GM19324 (cell line): ENCODE measurements around the gene CBR1.
"Not testable (repeated sequence)": the region's sequence is repeated elsewhere in the genome, so short reads cannot be mapped to it uniquely, and the experiment has no call there.

Experiments
- ATAC-seq: cut with Tn5 transposase; IDR thresholded peaks from one replicate; pipeline ENCODE4 v1.9.1; 2021; ENCODE audit warnings: mild to moderate bottlenecking, moderate library complexity; ENCODE audit not compliant: unreplicated experiment, low FRiP score

CBR1 gene

DNA sequence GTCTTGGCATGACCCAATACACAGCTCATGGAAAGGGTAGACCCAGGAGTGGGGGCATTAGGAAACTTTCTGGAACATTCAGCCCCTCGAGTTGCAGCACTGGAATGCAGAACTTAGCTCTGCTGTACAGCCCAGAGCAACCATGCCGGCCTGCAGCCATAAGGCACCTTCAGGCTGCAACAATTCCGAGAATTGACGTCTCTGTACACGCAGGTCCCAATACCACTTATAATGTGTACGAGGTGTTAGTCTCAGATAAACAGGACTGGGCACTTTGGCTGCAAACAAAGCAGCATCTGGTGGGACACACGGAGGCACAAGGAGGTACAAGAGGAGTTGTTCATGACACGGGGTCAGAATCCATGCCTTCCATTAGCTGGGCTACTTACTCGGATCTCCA is 7.9 kb downstream of the CBR1 start:
- no peak for ATAC-seq

GRCh38 chr21:36079010-36079649 is 9.3 kb downstream of the CBR1 start:
- no peak for ATAC-seq

DNA sequence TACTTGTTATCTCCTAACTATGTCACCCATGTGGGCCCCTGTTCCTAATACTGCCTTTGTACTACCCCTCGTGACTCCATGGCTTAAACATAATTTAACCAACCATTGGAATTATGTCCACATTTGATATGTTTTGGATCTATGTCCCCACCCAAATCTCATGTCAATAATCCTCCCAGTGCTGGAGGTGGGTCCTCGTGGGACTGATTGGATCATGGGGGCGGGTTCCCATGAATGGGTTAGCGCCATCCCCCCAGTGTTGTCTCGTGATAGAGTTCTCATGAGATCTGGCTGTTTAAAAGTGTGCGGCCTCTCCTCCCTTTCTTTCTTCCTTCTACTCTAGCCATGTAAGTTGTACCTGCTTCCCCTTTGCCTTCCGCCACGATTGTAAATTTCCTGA is 9.8 kb downstream of the CBR1 start:
- no peak for ATAC-seq

DNA sequence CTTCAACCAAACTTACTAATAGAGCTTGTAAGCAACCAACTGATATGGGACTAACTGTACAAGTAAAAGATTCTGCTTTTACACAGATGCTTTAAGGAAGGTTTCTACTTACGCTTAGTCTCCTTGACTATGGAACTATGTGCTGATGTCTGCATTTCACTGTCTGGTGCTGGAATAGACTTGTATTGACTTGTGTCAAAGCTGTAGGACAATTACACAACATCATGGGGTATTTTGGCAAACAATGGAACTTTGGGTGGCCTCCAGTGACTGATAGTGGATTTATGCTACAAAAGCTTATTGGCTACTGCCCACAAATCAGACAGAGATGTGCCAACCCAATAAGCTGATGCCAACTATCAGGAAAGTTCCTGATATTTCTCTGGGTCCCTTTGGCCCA is 10.6 kb downstream of the CBR1 start:
- no peak for ATAC-seq

GRCh38 chr21:36082237-36082664 is 12.4 kb downstream of the CBR1 start:
- no peak for ATAC-seq

DNA sequence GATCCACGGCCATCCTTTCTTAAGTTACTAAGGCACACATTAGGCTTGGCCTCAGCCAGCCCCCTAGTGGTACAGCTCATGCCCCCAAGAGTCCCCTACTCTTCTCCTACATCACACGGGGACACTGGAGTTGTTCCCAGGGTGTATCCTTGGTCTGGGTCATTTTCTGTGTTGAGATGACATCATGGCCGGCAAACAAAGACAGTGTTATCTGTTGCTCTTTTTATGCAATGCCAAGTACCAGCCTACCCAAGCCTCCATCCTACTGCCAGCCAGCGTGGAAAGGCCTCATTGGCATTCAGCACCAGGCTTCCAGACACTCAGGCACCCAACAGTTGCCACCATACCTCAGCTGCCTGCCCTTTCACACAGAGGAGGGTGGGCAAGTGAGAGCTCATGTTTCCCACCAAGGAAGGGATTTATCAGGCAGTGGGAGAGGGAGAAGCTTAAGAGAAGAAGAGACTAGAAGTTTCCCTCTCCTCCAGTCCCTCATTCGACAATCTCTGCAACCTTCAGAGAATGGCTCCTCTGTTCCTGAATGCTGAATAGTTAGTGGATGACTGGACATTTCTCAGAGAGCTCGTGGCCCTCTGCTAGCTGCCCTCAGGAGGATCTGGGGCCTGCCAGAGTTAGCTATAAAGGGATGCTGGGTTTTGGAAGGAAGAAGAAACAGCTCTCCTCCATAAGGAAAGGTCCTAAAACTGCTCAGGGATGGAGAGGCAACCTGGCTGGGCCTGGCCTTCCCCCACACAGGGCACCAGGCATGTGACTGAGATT is 17.7 kb downstream of the CBR1 start:
- no peak for ATAC-seq

DNA sequence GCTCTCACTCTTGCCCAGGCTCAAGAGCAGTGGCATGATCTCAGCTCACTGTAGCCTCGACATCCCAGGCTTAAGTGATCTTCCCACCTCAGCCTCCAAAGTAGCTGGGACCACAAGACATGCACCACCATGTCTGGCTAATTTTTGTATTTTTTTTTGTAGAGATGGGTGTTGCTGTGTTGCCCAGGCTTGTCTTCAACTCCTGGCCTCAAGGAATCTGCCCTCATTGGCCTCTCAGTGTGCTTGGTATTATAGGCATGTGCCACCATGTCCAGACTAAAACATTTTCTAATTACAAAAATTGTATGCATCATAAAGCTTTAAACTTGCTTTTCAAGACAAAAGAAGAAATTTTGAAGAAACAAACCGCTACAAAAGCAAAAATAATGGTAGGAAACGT is 20.1 kb downstream of the CBR1 start:
- ATAC-seq, result no peak

- ATAC-seq, result no peak
Observed at GRCh38 chr21:36092681-36093080, 22.9 kb downstream of the CBR1 start.

DNA sequence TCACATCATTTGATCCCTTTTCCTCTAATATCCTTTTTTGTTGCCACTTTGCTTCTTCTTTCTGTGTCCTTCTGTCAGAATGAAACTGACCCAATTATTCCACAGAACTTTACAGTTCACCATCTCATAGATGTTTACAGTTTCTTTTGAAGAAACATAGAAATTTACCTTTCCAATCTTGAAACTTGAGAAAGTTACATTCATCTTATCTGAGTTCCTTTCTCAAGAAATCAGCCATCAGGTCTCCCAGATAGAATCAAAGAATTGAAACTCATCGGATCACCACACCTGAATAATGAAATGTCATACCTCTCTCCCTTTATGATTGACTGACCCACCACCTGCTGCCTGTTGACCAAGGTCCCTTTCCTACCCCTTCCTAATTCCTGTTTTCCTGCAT is 23.7 kb downstream of the CBR1 start:
- ATAC-seq, result no peak

DNA sequence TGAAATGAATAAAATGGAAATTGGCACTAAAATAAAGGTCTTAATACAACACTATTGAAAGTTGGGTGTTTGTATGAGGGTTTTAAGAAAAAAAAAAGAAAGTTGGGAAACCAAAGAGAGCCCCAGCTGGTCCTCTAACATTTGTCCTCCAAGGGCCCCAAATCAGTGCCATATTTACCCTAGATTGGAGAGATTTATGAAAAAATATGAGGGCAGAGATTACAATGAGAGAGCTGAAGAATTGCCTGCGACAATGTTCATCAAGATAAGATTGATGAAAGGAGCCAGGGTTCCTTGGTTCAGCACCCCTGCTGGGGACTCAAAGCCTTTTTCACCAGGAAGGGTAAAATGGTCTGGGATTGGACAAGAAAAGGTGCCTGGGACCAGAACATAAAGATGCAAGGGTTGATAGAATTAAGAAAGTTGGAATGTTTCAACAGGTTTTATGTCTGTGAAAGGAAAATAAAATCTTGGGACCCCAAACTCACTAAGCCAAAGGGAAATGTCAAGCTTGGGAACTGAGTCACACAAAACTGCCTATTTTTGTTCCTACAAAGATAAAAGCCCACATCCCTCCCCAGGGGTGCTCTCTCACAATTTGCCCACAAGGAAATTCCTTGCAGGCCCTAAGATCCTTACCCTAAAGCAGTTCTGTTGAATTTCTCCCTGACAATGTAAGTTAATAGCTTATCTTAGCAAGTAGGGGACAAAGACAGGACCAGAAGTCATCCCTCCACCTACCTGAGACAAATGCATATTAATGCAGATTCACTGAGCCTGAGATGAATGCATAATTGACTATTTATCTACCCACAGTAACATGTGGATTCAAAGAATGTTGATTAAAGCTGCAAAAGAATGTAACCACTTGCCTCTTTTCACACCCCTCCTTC is 26.8 kb downstream of the CBR1 start:
- no peak for ATAC-seq

DNA sequence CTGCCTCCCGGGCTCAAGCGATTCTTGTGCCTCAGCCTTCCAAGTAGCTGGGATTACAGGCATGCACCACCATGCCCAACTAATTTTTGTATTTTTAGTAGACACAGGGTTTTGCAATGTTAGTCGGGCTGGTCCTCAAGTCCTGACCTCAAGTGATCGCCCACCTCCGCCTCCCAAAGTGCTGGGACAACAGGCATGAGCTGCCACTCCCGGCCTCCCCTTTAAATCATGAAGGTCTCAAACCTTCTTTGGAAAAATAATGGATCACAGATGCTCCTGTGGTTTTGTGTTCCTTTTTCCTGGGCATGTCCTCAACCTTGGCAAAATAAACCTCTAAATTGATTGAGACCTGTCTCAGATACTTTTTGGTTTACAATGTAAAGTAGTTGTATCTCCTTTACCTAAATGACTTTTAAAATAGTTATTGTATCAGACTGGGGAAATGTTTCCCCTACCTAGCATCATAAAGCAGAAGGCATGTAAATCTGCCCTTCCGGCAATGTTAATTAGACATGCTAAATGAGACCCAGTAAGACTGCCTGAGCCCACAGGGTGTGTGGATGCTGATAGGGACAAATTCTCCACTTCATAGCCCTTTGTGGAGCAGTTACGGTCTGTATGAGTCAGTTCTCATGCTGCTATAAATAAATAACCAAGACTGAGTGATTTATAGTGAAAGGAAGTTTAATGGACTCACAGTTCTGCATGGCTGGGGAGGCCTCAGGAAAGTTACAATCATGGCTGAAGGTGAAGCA is 27.8 kb downstream of the CBR1 start:
- ATAC-seq, result no peak

GRCh38 chr21:36098182-36098532 is 28.3 kb downstream of the CBR1 start:
- ATAC-seq, result no peak

DNA sequence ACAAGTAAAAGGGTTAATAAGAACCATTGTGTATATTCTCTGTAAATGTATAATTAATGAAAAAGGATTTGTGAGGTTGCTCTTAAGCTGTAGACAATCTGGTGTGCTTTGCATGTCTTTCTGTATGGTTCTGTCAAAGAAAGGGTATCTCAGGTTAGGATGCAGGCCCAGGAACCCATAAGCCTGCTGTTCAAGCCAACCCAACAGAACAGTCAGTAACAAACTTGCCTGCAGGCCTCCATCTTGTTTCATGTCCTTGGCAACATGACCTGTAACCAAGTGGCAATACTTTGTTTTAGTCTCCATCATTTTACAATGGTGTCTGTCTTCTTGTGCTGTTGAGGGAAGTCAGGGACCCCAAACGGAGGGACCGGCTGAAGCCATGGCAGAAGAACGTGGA is 29.2 kb downstream of the CBR1 start:
- ATAC-seq, result no peak

DNA sequence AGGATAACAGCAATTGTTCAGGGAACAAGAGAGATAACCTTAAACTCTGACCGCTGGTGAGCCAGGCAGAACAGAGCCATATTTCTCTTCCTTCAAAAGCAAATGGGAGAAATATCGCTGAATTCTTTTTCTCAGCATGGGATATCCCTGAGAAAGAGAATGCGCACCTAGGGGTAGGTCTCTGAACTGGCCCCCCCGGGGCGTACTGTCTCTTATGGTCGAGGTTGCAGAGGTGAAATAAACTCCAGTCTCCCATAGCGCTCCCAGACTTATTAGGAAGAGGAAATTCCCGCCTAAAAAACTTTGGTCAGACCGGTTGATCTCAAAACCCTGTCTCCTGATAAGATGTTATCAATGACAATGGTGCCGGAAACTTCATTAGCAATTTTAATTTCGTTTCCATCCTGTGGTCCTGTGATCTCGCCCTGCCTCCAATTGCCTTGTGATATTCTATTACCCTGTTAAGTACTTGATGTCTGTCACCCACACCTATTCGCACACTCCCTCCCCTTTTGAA is 29.9 kb downstream of the CBR1 start:
- not testable (repeated sequence) for ATAC-seq

DNA sequence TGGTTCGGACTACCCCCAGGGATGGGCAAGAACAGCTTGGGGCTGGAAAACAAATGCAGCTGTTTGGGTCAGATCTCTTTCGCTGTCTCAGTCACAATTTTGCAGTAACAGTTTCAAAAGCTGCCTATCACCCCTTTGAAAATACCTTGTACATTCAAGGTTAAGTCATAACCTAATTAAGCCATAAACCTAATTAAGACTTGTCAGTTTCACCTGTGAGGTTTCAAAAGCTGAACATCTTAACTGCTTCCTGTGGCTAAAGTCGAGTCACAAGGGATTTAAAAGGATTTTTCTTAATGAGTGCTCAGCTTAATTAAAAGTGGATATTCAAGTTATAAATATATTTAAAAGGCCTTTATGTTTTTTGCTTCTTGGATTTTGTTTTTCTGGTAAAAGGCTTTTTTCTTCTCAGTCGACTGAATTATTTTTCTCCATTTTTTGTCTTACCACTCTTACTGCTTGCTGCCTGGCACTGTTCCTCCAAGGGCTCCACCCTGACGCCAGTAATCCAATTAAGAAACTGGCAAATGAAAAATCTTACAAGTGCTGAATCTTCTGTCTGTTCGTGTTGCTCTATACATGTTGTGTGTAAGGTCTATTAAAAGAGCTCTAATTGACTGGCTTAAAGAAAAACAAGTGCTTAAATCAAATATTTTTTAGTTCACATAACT is 31.3 kb downstream of the CBR1 start:
- no peak for ATAC-seq

DNA sequence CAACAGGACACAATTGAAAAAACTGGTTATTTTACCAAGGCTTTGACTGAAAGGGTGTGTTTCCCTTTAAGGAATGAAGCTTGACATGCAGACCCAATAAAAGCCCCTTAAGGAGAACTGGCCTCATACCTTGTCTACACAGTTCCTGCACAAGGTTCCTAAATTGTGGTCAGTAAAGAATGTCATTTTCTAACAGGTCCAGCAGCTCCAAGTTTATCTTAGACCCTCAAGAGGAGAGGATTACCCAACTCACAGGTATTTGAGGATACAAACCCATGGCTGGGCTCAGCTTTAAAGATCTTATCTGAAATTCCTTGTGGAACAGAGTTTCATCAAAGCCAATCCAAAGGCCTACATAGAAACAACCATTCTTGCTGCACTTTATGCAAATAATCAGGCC is 33.6 kb downstream of the CBR1 start:
- ATAC-seq, result no peak

DNA sequence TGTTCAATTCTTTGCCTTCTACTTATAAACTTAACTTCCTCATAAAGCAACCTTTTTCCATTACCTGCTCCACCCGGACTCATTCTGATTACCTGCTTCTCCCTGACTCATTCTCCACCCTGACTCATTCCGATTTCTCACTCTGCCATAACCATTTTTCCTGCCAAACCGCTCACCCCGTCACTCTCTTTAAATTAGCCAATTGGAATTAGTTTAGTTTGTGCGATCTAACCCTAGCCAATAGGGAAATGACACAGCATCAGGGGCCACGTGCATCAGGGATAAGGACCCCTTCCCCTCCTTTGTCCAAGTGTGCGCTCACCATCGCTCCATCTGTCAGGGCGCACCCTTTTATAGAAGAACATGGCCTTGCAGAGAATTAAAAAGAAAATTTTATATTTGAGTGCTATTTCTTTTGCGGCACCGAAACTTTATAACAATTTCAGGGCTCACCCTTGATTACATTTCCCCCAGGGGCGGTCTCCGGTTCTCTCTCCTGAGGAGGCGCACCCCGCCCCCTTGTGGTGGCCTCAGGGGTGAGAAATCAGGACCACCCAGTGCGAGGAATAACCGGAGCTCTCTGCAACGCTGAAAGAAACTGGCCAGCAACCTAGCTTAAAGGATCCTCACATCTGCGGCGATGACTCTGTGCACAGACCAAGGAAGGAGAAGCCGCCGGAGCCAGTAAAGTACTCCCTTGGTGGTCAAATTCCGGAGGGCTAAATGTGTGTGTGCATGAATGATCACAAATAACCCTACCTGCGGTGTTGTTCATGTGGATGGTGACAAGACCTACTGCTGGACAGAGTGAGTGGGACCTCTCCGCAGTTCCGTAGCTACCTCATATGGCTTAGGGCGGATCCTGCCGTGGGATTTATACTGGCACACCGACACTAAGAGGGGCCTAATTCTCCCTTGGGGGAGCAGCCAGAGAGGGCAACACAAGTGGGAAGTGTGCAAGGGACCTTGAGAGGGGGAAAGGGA is 34.8 kb downstream of the CBR1 start:
- ATAC-seq, result no peak

DNA sequence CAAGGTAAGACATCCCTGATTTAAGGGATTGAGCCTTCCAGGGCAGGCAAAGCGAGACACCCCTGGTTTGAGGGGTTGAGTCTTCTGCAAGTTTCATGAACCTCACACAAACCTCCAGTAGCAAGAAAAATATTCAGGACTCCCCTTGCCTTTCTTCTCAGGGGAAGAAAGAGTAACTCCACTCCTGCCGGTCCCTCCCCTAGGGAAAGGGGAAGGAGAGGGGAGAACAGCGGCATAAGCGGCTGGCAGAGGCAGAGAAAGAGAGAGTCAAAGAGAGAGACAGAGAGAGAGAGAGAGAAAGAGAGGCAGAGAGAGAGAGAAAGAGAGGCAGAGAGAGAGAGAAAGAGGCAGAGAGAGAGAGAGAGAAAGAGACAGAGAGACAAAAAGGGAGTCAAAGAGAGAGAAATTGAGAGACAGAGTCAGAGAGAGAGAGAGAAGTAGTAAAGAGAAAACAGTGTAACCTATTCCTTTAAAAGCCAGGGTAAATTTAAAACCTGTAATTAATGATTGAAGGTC is 35.6 kb downstream of the CBR1 start:
- no peak for ATAC-seq

- no peak for ATAC-seq
Observed at GRCh38 chr21:36109868-36110267, 40.0 kb downstream of the CBR1 start.
